H1 (cell line): ENCODE measurements around the gene SLFNL1. TPM values are rescaled to one million over a fixed set of nuclear protein-coding genes. Genes with fewer than 3 reads are reported as not detected.

Experiments
- CTCF ChIA-PET: fragments of 300-600 bp; sonication (Branson Sonifier 250); formaldehyde crosslinking; loops from one replicate; lab custom pipeline; 2021; ENCODE audit not compliant: partially characterized antibody; lab: Charles Lee
- POLR2A ChIA-PET: fragments of 300-600 bp; sonication (Branson Sonifier 250); formaldehyde crosslinking; loops from one replicate; lab custom pipeline; 2021; ENCODE audit warnings: inconsistent platforms; ENCODE audit not compliant: partially characterized antibody; lab: Charles Lee
- DNase-seq, 2 experiments: peaks; one replicate each; pipeline versions ENCODE4 v3.0.0 to v3.0.0-alpha.2; 2010 to 2022; ENCODE audit warnings: low spot score in 2 of 2, low read depth in 1 of 2, mixed read lengths in 1 of 2
- FAIRE-seq: peaks from 2 replicates; lab custom pipeline; 2011; peaks lifted over from hg19 to GRCh38; lab: Jason Lieb, UNC
- H2AFZ ChIP-seq: 2 replicates; pipeline ENCODE4 v1.8.1; 2012; ENCODE audit warnings: low read length, inconsistent platforms
- H2AK5ac ChIP-seq: 2 replicates; pipeline ENCODE4 v1.6.1; 2013; ENCODE audit warnings: low read depth, low read length
- H2BK120ac ChIP-seq: replicated peaks from 2 replicates; pipeline ENCODE3; 2013; ENCODE audit warnings: low read depth, low read length, inconsistent platforms
- H2BK12ac ChIP-seq: 2 replicates; pipeline ENCODE4 v1.6.1; 2013; ENCODE audit warnings: low read depth, low read length
- H2BK15ac ChIP-seq: 2 replicates; pipeline ENCODE4 v1.6.1; 2013; ENCODE audit warnings: low read length
- H2BK20ac ChIP-seq: 2 replicates; pipeline ENCODE4 v1.6.1; 2013; ENCODE audit warnings: low read length
- H2BK5ac ChIP-seq: 2 replicates; pipeline ENCODE4 v1.6.1; 2013; ENCODE audit warnings: low read depth, low read length
- H3K14ac ChIP-seq: 2 replicates; pipeline ENCODE4 v1.6.1; 2013; ENCODE audit warnings: inconsistent platforms; ENCODE audit not compliant: insufficient read length
- H3K18ac ChIP-seq: 2 replicates; pipeline ENCODE4 v1.6.1; 2013; ENCODE audit warnings: low read length; ENCODE audit errors: extremely low read depth
- H3K23ac ChIP-seq: 2 replicates; pipeline ENCODE4 v1.6.1; 2013; ENCODE audit warnings: inconsistent platforms; ENCODE audit not compliant: insufficient read length
- H3K23me2 ChIP-seq: 2 replicates; pipeline ENCODE4 v1.6.1; 2013; ENCODE audit warnings: low read depth, low read length
- H3K27ac ChIP-seq: 2 replicates; pipeline ENCODE4 v1.6.1; 2011; ENCODE audit warnings: low read depth, low read length, inconsistent platforms
- H3K27me3 ChIP-seq, 4 experiments: replicated peaks in 1 of 4; 1 replicate in 1 of 4; 2 replicates in 3 of 4; pipeline versions ENCODE4 v1.6.1 to v1.8.1; 2011 to 2013; ENCODE audit warnings: low read length in 3 of 4, mild to moderate bottlenecking in 3 of 4, inconsistent platforms in 2 of 4, mixed read lengths in 2 of 4, moderate library complexity in 1 of 4; ENCODE audit not compliant: control insufficient read depth in 3 of 4, insufficient read depth in 3 of 4; ENCODE audit errors: extremely low read depth in 1 of 4
- H3K36me3 ChIP-seq, 4 experiments: 2 replicates each; pipeline versions ENCODE4 v1.6.1 to v1.8.1; 2011 to 2013; ENCODE audit warnings: mild to moderate bottlenecking in 4 of 4, low read length in 3 of 4, moderate library complexity in 2 of 4, control low read depth in 1 of 4, inconsistent platforms in 1 of 4; ENCODE audit not compliant: insufficient read depth in 4 of 4, control insufficient read depth in 2 of 4
- H3K4ac ChIP-seq: replicated peaks from 2 replicates; pipeline ENCODE3; 2013; ENCODE audit warnings: low read length, low read depth, mixed read lengths, inconsistent platforms; ENCODE audit not compliant: insufficient read length
- H3K4me1 ChIP-seq, 4 experiments: replicated peaks in 1 of 4; 1 replicate in 1 of 4; 2 replicates in 3 of 4; pipeline versions ENCODE4 v1.6.1 to v1.8.1; 2011 to 2013; ENCODE audit warnings: low read length in 3 of 4, inconsistent platforms in 2 of 4, mixed read lengths in 1 of 4; ENCODE audit not compliant: insufficient read depth in 4 of 4, control insufficient read depth in 3 of 4
- H3K4me2 ChIP-seq, 2 experiments: 2 replicates each; pipeline versions ENCODE4 v1.6.1 to v1.8.1; 2011 to 2013; ENCODE audit warnings: low read depth in 2 of 2, low read length in 2 of 2, control low read depth in 1 of 2, inconsistent platforms in 1 of 2, mild to moderate bottlenecking in 1 of 2; ENCODE audit not compliant: insufficient read depth in 1 of 2
- H3K4me3 ChIP-seq, 4 experiments: fragments of 200-600, 300-600 bp in 1 of 4; sonication (generic), shearing (Covaris generic), sonication (Bioruptor Twin) in 1 of 4; 2 replicates each; pipeline versions ENCODE4 v1.5.1 to v1.8.1; 2011 to 2016; ENCODE audit warnings: low read length in 4 of 4, low read depth in 3 of 4, control low read depth in 2 of 4, inconsistent platforms in 2 of 4, mild to moderate bottlenecking in 2 of 4, mixed read lengths in 1 of 4, moderate library complexity in 1 of 4; ENCODE audit not compliant: insufficient read depth in 2 of 4; ENCODE audit errors: extremely low read depth in 1 of 4
- H3K56ac ChIP-seq: replicated peaks from 2 replicates; pipeline ENCODE3; 2013; ENCODE audit warnings: low read depth, mild to moderate bottlenecking, mixed read lengths, low read length, inconsistent platforms; ENCODE audit not compliant: insufficient read length
- H3K79me1 ChIP-seq: 2 replicates; pipeline ENCODE4 v1.6.1; 2013; ENCODE audit warnings: low read depth, low read length, control low read depth
- H3K79me2 ChIP-seq, 2 experiments: 2 replicates each; pipeline versions ENCODE4 v1.6.1 to v1.8.1; 2012 to 2013; ENCODE audit warnings: low read length in 2 of 2, mild to moderate bottlenecking in 2 of 2, inconsistent platforms in 1 of 2; ENCODE audit not compliant: insufficient read depth in 2 of 2, control insufficient read depth in 1 of 2
- H3K9ac ChIP-seq, 4 experiments: replicated peaks in 1 of 4; 1 replicate in 1 of 4; 2 replicates in 3 of 4; pipeline versions ENCODE4 v1.6.1 to v1.8.1; 2011 to 2013; ENCODE audit warnings: low read depth in 3 of 4, low read length in 3 of 4, control low read depth in 2 of 4, mild to moderate bottlenecking in 2 of 4, moderate library complexity in 2 of 4, inconsistent platforms in 1 of 4; ENCODE audit errors: extremely low read depth in 1 of 4
- H3K9me3 ChIP-seq, 2 experiments: 2 replicates each; pipeline versions ENCODE4 v1.6.1 to v1.8.1; 2012 to 2013; ENCODE audit warnings: mild to moderate bottlenecking in 2 of 2, moderate library complexity in 2 of 2, control low read depth in 1 of 2, inconsistent platforms in 1 of 2, low read depth in 1 of 2, low read length in 1 of 2, mixed read lengths in 1 of 2; ENCODE audit not compliant: insufficient read depth in 2 of 2
- H4K20me1 ChIP-seq, 2 experiments: replicated peaks in 1 of 2; 2 replicates each; pipeline versions ENCODE3 to v1.8.1; 2011 to 2013; ENCODE audit warnings: inconsistent platforms in 2 of 2, low read length in 2 of 2, mild to moderate bottlenecking in 1 of 2; ENCODE audit not compliant: insufficient read depth in 2 of 2, control insufficient read depth in 1 of 2
- H4K5ac ChIP-seq: 2 replicates; pipeline ENCODE4 v1.6.1; 2013; ENCODE audit warnings: low read length, low read depth, mixed read lengths, inconsistent platforms; ENCODE audit not compliant: insufficient read length
- H4K8ac ChIP-seq: 2 replicates; pipeline ENCODE4 v1.8.0; 2013; ENCODE audit warnings: mild to moderate bottlenecking, moderate library complexity, low read length, inconsistent platforms; ENCODE audit not compliant: insufficient read depth; ENCODE audit errors: extremely low read depth
- H4K91ac ChIP-seq: replicated peaks from 2 replicates; pipeline ENCODE3; 2013; ENCODE audit warnings: low read length, mixed read lengths, inconsistent platforms; ENCODE audit not compliant: insufficient read length
- ATF3 ChIP-seq: IDR thresholded peaks from 2 replicates; pipeline ENCODE4 v1.6.1; 2011; ENCODE audit warnings: low read depth, mild to moderate bottlenecking, low read length; ENCODE audit not compliant: insufficient read depth
- CBX5 ChIP-seq: fragments of 300-800, 300-1000 bp; sonication (generic); IDR thresholded peaks from 2 replicates; pipeline ENCODE4 v1.7.1; 2016; ENCODE audit warnings: antibody characterized with exemption, low read length, low read depth
- CHD1 ChIP-seq: IDR thresholded peaks from 2 replicates; pipeline ENCODE4 v1.6.1; 2012; ENCODE audit warnings: low read depth, low read length, improper control_type of control experiment
- CTBP2 ChIP-seq: IDR thresholded peaks from 2 replicates; pipeline ENCODE4 v1.7.0; 2011; ENCODE audit warnings: borderline replicate concordance, mild to moderate bottlenecking, moderate library complexity, mixed read lengths, low read length; ENCODE audit not compliant: insufficient read depth, insufficient read length
- GABPA ChIP-seq: IDR thresholded peaks from 2 replicates; pipeline ENCODE4 v1.6.1; 2011; ENCODE audit warnings: mild to moderate bottlenecking, low read length, moderate library complexity, borderline replicate concordance; ENCODE audit not compliant: insufficient read depth
- NANOG ChIP-seq: IDR thresholded peaks from 2 replicates; pipeline ENCODE4 v1.6.1; 2011; ENCODE audit warnings: low read length, low read depth, mild to moderate bottlenecking, inconsistent platforms; ENCODE audit not compliant: insufficient read depth, poor library complexity, severe bottlenecking
- PHF8 ChIP-seq: fragments of 200-600 bp; sonication (generic); conservative IDR thresholded peaks from 2 replicates; pipeline ENCODE4 v1.7.1; 2012; ENCODE audit warnings: low read depth, mild to moderate bottlenecking, inconsistent platforms, low read length, moderate library complexity
- POU5F1 ChIP-seq: IDR thresholded peaks from 2 replicates; pipeline ENCODE4 v1.6.1; 2011; ENCODE audit warnings: low read depth, mild to moderate bottlenecking, low read length, moderate library complexity
- SIN3A ChIP-seq, 2 experiments: IDR thresholded peaks in 1 of 2; conservative IDR thresholded peaks in 1 of 2; 2 replicates each; pipeline ENCODE4 v1.6.1; 2011 to 2012; ENCODE audit warnings: low read length in 2 of 2, improper control_type of control experiment in 1 of 2, low read depth in 1 of 2, mild to moderate bottlenecking in 1 of 2
- SIRT6 ChIP-seq: IDR thresholded peaks from one replicate; pipeline ENCODE4 v1.7.1; 2012; ENCODE audit warnings: low read length, inconsistent platforms
- TAF7 ChIP-seq: optimal IDR thresholded peaks from 2 replicates; pipeline ENCODE3; 2011; ENCODE audit warnings: low read depth, mild to moderate bottlenecking, inconsistent platforms, low read length, moderate library complexity, borderline replicate concordance
- TBP ChIP-seq: IDR thresholded peaks from 2 replicates; pipeline ENCODE4 v1.6.1; 2011; ENCODE audit warnings: low read depth, low read length, improper control_type of control experiment
- TCF12 ChIP-seq: IDR thresholded peaks from 2 replicates; pipeline ENCODE4 v1.6.1; 2011; ENCODE audit warnings: low read depth, mild to moderate bottlenecking, low read length
- TEAD4 ChIP-seq: IDR thresholded peaks from 2 replicates; pipeline ENCODE4 v1.6.1; 2012; ENCODE audit warnings: low read depth, low read length, inconsistent platforms, mixed read lengths
- WGBS, 2 experiments: shearing (Covaris generic) in 1 of 2; methylation state at CpG; one replicate each; pipeline versions ENCODE4 v1.1.6 to v1.1.7; 2013 to 2015; ENCODE audit warnings: low lambda C conversion rate in 2 of 2, mixed read lengths in 2 of 2, inconsistent platforms in 1 of 2, low coverage in 1 of 2, missing lambda C conversion rate in 1 of 2; ENCODE audit not compliant: insufficient replicate concordance in 2 of 2, insufficient coverage in 1 of 2, insufficient read length in 1 of 2; ENCODE audit errors: extremely low coverage in 1 of 2, missing lambda C conversion rate in 1 of 2; 5-methylcytosine and 5-hydroxymethylcytosine counted together
- polyA plus RNA-seq, 7 experiments: library from polyadenylated mRNA; depleted of rRNA in 3 of 7; stranded (reverse) in 5 of 7; unstranded in 2 of 7; fragments of >200 nt in 5 of 7; fragments of 200-250 nt in 2 of 7; gene quantifications; 1 replicate in 5 of 7; 2 replicates in 1 of 7; 4 replicates in 1 of 7; pipeline versions ENCODE4 v1.2.1 to v1.2.3, GENCODE V29; 2011 to 2013; ENCODE audit warnings: missing spikeins in 2 of 7, mixed read lengths in 2 of 7
- total RNA-seq: library from RNA; stranded (reverse); fragmentation: NEBNext Ultra II Directional; extraction: Animal tissue kit (Norgen Biotek cat#: 25700); gene quantifications from 2 replicates; pipeline ENCODE4 v1.2.1, GENCODE V29; 2021

The SLFNL1 gene
- total and polyA plus RNA-seq, 2 of the 8 experiments (the other 6 are each of a cell fraction or from before 2014, with no cell fraction given) = not detected

GRCh38 chr1:41056907-41057306, 35.4 kb upstream of the SLFNL1 start:
- Histone ChIP-seq H3K9me3 (0 out of 4 replicates have a peak, but pooled peaks cover 2 to 5% of the 10 kb centered on the region in 2 experiments), H3K36me3 (peaks cover 0 to 2% (median 0%) of the 10 kb centered on the region in 4 experiments; a peak in 1 of 8 replicates), H2BK5ac (no peak overlapping the region), H3K23me2 (no peaks in the 10 kb centered on the region), H3K9ac (no peak overlapping the region), H3K4me2 (no peak overlapping the region), H4K5ac (no peak overlapping the region), H4K8ac (no peak overlapping the region), H4K91ac (no peak overlapping the region), H3K79me2 (no peaks in the 10 kb centered on the region), H2AK5ac (no peak overlapping the region), H3K27me3 (no peaks in the 10 kb centered on the region), H2BK120ac (no peak overlapping the region), H2BK20ac (no peak overlapping the region), H3K27ac (no peak overlapping the region), H3K4me3 (no peak overlapping the region), H3K18ac (no peak overlapping the region), H3K4me1 (no peaks in the 10 kb centered on the region), H3K14ac (no peak overlapping the region), H3K23ac (no peak overlapping the region), H2AFZ (no peak overlapping the region), H3K56ac (no peak overlapping the region), H4K20me1 (no peaks in the 10 kb centered on the region), H2BK15ac (no peak overlapping the region), H3K4ac (no peak overlapping the region), H3K79me1 (no peaks in the 10 kb centered on the region), H2BK12ac (no peak overlapping the region)
- WGBS, 2 experiments = 89% methylated on average over 5 of the region's 5 CpGs; no CpG with 5 or more reads in 1 of the 2 experiments
- TF ChIP-seq SIN3A (conservative IDR thresholded peaks at IDR 0.05 in 1 of 2, IDR thresholded peaks at IDR 0.05 in 1 of 2; ENCODE audit: low read depth in 1 of 2, low read length in 2 of 2) = no peak
- TF ChIP-seq CBX5 = no peak
- TF ChIP-seq GABPA = no peak
- TF ChIP-seq POU5F1 = no peak
- TF ChIP-seq NANOG = no peak
- no peak for TF ChIP-seq PHF8
- no peak for TF ChIP-seq ATF3
- TF ChIP-seq TCF12 = no peak
- no peak for TF ChIP-seq CTBP2
- TF ChIP-seq CHD1 = no peak
- TF ChIP-seq TAF7 = no peak
- no peak for TF ChIP-seq SIRT6
- no peak for TF ChIP-seq TBP
- no peak for TF ChIP-seq TEAD4
- FAIRE-seq (no peak), DNase-seq (no peak)
- POLR2A ChIA-PET = no interaction called here
- CTCF ChIA-PET = no interaction called here
